GM12875 (cell line): Measurements from ENCODE around the gene DDX39A.

ENCODE experiments used
- H3K4me3 ChIP-seq: one replicate; pipeline ENCODE4 v1.5.1; 2011; ENCODE audit warnings: low read depth, low read length, control low read depth
- TF ChIP-seq, protein P1 (sequence below): IDR thresholded peaks from 2 replicates; pipeline ENCODE4 v1.5.1; 2011; ENCODE audit warnings: low read depth, mild to moderate bottlenecking, control low read depth, inconsistent platforms, low read length, moderate library complexity, borderline replicate concordance; ENCODE audit not compliant: insufficient read depth

Gene DDX39A

GRCh38 chr19:14391156-14391821, 27.9 kb downstream of the DDX39A start:
- TF ChIP-seq, protein P1, sequence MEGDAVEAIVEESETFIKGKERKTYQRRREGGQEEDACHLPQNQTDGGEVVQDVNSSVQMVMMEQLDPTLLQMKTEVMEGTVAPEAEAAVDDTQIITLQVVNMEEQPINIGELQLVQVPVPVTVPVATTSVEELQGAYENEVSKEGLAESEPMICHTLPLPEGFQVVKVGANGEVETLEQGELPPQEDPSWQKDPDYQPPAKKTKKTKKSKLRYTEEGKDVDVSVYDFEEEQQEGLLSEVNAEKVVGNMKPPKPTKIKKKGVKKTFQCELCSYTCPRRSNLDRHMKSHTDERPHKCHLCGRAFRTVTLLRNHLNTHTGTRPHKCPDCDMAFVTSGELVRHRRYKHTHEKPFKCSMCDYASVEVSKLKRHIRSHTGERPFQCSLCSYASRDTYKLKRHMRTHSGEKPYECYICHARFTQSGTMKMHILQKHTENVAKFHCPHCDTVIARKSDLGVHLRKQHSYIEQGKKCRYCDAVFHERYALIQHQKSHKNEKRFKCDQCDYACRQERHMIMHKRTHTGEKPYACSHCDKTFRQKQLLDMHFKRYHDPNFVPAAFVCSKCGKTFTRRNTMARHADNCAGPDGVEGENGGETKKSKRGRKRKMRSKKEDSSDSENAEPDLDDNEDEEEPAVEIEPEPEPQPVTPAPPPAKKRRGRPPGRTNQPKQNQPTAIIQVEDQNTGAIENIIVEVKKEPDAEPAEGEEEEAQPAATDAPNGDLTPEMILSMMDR = no peak
- H3K4me3 ChIP-seq = no peak overlapping the region

- TF ChIP-seq, protein P1 = no peak
- H3K4me3 ChIP-seq = no peak overlapping the region
Observed at GRCh38 chr19:14390548-14390947, 28.6 kb downstream of the DDX39A start.

DNA sequence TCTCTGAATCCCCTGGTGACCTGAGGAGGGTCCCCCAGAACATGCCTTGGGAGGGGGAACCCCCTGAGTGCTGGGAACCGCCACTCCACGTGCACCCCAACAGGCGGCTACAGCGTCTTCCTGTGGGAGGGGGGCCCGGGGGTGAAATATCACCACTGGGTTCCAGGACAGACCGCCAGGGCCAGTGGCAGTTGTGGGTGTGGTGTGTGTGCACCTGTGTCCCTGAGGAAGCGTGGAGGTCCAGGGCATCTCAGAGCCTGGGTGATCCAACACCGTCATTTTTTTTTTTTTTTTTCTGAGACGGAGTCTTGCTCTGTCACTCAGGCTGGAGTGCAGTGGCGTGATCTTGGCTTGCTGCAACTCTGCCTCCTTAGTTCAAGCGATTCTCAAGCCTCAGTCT, 33.6 kb downstream of the DDX39A start:
- TF ChIP-seq, protein P1 = no peak
- H3K4me3 ChIP-seq = peak overlapping the region; percentile 39

DNA sequence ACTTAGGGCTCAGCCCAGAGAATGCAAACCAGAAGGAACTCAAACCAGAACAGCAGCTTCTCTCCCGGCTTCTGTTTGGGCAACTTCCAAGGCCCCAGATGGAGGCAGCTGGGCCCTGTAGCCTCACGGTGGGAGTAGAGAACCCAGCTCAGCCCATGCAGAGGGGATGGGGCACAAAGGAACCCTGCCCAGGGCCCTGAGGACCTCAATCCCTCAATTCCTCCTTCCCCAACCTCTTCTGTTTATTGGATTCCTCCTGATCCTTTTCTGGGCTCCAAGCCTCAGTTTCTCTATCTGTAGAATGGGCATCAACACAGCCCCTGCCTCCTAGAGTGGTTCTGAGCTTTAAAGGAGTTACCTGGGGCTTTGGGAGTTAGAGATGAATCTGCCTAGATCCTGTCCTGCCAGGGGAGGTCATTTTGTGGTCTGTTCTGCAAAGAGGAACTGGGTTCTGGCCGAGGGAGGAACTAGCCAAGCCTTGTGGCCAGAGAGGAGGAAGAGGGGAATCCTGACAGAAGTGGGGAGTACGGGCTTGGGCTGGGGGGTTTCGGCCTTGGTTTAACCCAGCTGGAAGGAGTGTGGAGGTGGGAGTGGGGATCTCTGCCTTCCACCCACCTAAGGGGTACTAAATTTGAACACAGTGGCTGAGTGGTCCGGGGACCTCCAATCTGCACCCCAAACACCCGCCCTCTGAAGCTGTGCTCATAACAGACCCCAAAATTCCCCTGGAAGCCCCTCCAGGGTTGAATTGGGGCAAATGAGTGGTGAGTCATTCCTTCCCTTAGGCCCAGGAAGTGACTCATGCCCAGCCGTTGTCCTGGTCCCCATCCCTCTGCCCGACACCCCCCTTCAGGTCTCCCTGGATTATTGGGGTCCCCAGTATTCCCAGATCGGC, 35.2 kb downstream of the DDX39A start:
- TF ChIP-seq, protein P1 = no peak
- peak overlapping the region; percentile 58 for H3K4me3 ChIP-seq

DNA sequence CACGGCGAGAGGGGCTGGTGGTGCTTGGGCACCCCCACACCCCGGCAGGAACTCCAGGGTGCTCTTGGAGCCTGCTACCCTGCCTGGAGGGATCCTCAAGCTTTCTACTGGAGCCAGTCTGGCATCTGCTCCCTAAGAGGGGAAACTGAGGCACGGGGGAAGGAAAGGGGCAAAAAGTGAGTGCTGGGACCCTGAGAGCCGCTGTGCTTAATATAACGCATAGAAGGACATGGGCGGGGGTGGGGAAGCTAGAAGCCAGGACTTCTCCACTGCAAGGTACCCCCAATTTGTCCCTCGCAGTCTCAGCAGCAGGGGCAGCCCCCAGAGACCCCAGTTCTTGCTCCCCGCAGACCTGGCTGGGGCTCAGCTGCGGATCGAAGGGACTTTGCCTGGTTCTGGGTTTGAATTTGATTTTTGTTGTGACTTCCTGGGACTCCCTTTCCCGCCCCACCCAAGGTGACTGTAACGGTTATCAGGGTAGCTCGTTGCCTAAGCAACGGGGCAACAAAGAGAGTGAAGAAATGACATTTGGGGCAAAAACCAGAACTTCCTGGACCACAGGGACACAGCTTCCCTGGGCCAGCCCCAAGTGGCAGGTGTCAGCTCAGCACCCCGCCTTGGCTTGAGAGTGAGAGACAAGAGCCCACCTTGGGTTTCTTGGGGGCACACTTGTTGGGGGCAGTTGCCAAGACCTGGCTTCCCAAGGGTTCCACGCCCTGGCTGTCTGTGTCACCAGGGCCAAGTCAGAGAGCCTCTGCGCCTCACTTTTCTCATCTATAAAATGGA, 37.3 kb downstream of the DDX39A start:
- TF ChIP-seq, protein P1 = peak; percentile 38; the same call in 1 of the 2 replicates
- H3K4me3 ChIP-seq = peak overlapping the region; percentile 91

GRCh38 chr19:14379294-14380065, 39.7 kb downstream of the DDX39A start:
- no peak overlapping the region for H3K4me3 ChIP-seq
- TF ChIP-seq, protein P1 = no peak
